Measurements from ENCODE around the gene MYH6.
"Not testable (repeated sequence)": the region's sequence is repeated elsewhere in the genome, so short reads cannot be mapped to it uniquely, and the experiment has no call there.

The MYH6 gene

DNA sequence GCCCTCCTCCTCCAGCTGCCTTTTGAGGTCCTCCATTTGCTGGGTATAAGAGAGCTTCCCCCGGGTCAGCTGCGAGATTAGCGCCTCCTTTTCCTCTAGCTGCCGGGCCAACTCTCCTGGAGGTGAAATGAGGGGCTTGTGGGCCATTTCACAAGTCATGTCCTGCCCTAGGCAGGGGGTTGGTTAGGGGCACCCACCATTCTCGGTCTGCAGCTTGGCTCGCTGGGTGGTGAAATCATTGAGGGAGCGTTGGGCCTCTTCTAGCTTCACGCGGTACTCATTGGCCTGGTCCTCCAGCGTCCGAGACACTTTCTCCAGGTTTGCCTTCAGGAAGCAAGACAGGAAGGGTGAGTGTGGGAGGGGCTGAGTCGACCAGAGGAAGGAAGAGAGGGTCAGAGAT, 18.7 kb downstream of the MYH6 start:
- no peak for DNase-seq

GRCh38 chr14:23388996-23389395, 19.1 kb downstream of the MYH6 start:
- no peak for DNase-seq

GRCh38 chr14:23387916-23388882, 19.9 kb downstream of the MYH6 start:
- no peak for DNase-seq

- no peak for DNase-seq
Measured at GRCh38 chr14:23386999-23387398, 21.1 kb downstream of the MYH6 start.

DNA sequence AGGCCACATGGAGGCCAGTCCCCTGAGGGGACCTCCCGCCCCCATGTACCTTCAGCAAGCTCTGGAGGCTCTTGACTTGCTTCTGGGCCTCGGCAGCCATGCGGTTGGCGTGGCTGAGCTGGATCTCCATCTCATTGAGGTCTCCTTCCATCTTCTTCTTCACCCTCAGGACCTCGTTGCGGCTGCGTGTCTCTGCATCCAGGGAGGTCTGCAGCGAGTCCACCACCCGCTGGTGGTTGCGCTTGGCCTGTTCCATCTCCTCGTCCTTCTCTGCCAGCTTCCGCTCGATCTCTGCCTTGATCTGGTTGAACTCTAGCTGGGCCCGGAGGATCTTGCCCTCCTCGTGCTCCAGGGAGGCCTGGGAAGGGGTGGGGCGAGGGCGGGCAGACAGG, 21.8 kb downstream of the MYH6 start:
- DNase-seq: not testable (repeated sequence)

- DNase-seq: no peak
Measured at GRCh38 chr14:23385642-23386265, 22.3 kb downstream of the MYH6 start.

- DNase-seq: no peak
Measured at GRCh38 chr14:23385244-23385641, 22.8 kb downstream of the MYH6 start.

GRCh38 chr14:23384364-23385080, 23.6 kb downstream of the MYH6 start:
- DNase-seq: no peak

- no peak for DNase-seq
Measured at GRCh38 chr14:23382731-23383440, 25.2 kb downstream of the MYH6 start.

- no peak for DNase-seq
Measured at GRCh38 chr14:23382276-23382675, 25.8 kb downstream of the MYH6 start.

DNA sequence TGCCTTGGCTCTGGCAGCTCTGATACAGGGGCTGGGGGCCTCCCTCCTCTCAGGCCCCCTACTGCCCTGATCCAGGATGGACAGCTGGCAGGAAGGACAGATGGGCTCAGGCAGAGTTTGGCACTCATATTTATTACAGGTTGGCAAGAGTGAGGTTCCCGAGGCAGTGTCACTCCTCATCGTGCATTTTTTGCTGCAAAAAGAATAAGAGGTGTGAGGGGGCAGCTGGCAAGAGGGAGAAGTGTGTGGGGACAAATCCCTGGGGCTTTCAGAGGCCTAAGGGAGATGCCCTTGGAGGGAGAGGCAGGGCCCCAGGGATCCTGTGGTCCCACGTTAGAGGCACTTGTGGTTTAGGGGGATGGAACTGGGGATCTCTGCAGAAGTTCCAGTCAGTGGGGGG, 26.2 kb downstream of the MYH6 start:
- no peak for DNase-seq

DNA sequence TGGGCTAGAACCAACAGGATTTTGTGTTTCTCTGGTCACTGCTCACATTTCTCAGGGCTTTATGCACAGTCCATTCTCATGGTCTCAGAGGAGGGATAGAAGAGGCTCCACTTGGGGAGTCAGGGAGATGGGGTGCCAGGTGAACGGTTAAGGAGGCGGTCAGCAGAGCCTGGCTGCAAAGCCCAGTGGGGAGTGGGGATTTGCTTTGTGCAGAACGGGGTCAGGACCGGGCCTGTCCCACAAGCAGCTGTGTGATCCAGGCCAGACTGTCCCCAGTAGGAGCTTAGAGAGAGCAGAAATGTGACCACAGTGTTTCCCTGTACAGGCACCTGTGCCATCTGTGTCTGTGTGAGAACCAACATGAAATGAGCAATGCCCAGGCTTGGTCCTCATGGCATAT, 27.1 kb downstream of the MYH6 start:
- no peak for DNase-seq

- DNase-seq: no peak
Measured at GRCh38 chr14:23380197-23380914, 27.7 kb downstream of the MYH6 start.

GRCh38 chr14:23379366-23380196, 28.5 kb downstream of the MYH6 start:
- peak; percentile 64 for DNase-seq

- no peak for DNase-seq
Measured at GRCh38 chr14:23378612-23379220, 29.4 kb downstream of the MYH6 start.

- DNase-seq: no peak
Measured at GRCh38 chr14:23377573-23378563, 30.2 kb downstream of the MYH6 start.

- no peak for DNase-seq
Measured at GRCh38 chr14:23377198-23377550, 30.9 kb downstream of the MYH6 start.

- DNase-seq: peak; percentile 67
Measured at GRCh38 chr14:23376482-23377197, 31.4 kb downstream of the MYH6 start, which contains the start of gene CMTM5. CMTM5 (plus strand) TSS chr14:23377046; CDS start chr14:23377252, 206 bp downstream.
